ENCODE data around the gene ARL4A. TPM values are rescaled to one million over a fixed set of nuclear protein-coding genes. Genes with fewer than 3 reads are reported as not detected.

Gene ARL4A
- total and polyA plus RNA-seq, 2 of the 13 experiments (the other 11 are each of a cell fraction or from before 2014, with no cell fraction given) = 10.8 to 25.6 TPM

DNA sequence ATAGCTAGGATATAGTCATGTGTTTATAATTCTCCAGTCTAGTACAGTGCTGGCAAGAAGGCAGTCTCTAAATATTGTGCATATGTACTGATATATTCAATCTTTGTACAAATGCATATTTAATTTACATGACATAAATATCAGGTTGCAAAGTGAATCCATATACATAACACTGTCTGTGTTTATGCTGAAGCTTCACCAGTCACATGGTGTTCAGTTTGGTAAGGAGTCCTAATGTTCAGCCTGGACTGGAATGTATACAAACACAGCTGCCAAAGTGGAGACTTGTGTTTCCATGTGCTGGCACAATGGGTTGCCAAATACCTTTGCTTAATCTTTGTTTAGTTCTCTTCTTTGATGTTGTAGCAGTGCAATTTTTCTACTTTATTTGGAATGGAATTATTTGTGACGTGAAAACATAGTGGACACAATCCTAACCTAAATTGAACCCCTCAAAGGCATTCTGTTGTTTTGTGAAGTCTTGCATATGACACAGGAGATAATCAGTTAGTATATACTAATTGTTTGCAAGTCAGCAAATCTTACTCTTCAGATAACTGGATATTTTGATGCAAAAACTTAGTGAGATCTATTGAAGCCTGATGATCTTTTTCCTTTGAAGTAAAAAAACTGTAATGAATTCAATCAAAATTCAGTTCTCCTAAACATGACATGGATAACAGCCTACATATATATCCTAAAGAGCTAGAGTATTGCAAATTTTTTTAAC is 17.3 kb upstream of the ARL4A start (continued):
- TF ChIP-seq IKZF1 (IDR thresholded peaks at IDR 0.05) (no peak), RFX1 (IDR thresholded peaks at IDR 0.05) (no peak), SAP130 (CRISPR knock-in tag; IDR thresholded peaks at IDR 0.05; ENCODE audit: low read depth) (peak; percentile 62), ZKSCAN5 (CRISPR knock-in tag; IDR thresholded peaks at IDR 0.05) (no peak), WIZ (CRISPR knock-in tag; IDR thresholded peaks at IDR 0.05) (no peak), NFKBIZ (CRISPR knock-in tag; IDR thresholded peaks at IDR 0.05) (no peak), ARNTL (CRISPR knock-in tag; IDR thresholded peaks at IDR 0.05) (no peak), NFRKB (IDR thresholded peaks at IDR 0.05) (no peak), NCOA2 (CRISPR knock-in tag; IDR thresholded peaks at IDR 0.05) (peak; percentile 86), CHD2 (IDR thresholded peaks at IDR 0.05; ENCODE audit: low read depth, low read length) (no peak), ONECUT2 (CRISPR knock-in tag; IDR thresholded peaks at IDR 0.05) (no peak), ZNF354B (CRISPR knock-in tag; IDR thresholded peaks at IDR 0.05) (no peak), LCORL (IDR thresholded peaks at IDR 0.05) (no peak), LCORL (CRISPR knock-in tag; IDR thresholded peaks at IDR 0.05) (no peak), SUZ12 (IDR thresholded peaks at IDR 0.05; ENCODE audit: low read depth, low read length) (no peak), MED13 (CRISPR knock-in tag; IDR thresholded peaks at IDR 0.05) (no peak), FOXJ3 (CRISPR knock-in tag; IDR thresholded peaks at IDR 0.05; ENCODE audit: borderline replicate concordance) (peak; percentile 66; the same call in 1 of the 2 replicates), NFKB2 (CRISPR knock-in tag; IDR thresholded peaks at IDR 0.05; ENCODE audit: borderline replicate concordance) (no peak), ARHGAP35 (CRISPR knock-in tag; IDR thresholded peaks at IDR 0.05; ENCODE audit: borderline replicate concordance) (no peak), MBD4 (IDR thresholded peaks at IDR 0.05; ENCODE audit: borderline replicate concordance, low read length) (no peak)
- TF ChIP-seq, protein P1, sequence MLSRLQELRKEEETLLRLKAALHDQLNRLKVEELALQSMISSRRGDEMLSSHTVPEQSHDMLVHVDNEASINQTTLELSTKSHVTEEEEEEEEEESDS (CRISPR knock-in tag; IDR thresholded peaks at IDR 0.05; ENCODE audit: borderline replicate concordance) = no peak
- TF ChIP-seq, protein P2, sequence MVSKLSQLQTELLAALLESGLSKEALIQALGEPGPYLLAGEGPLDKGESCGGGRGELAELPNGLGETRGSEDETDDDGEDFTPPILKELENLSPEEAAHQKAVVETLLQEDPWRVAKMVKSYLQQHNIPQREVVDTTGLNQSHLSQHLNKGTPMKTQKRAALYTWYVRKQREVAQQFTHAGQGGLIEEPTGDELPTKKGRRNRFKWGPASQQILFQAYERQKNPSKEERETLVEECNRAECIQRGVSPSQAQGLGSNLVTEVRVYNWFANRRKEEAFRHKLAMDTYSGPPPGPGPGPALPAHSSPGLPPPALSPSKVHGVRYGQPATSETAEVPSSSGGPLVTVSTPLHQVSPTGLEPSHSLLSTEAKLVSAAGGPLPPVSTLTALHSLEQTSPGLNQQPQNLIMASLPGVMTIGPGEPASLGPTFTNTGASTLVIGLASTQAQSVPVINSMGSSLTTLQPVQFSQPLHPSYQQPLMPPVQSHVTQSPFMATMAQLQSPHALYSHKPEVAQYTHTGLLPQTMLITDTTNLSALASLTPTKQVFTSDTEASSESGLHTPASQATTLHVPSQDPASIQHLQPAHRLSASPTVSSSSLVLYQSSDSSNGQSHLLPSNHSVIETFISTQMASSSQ (IDR thresholded peaks at IDR 0.05; ENCODE audit: low read depth) = 0 out of 2 replicates have a peak, but pooled peaks have one; percentile 19
- TF ChIP-seq, protein P2 (CRISPR knock-in tag; IDR thresholded peaks at IDR 0.05; ENCODE audit: borderline replicate concordance) = peak; percentile 28; the same call in 1 of the 2 replicates
- TF ChIP-seq, protein P3, sequence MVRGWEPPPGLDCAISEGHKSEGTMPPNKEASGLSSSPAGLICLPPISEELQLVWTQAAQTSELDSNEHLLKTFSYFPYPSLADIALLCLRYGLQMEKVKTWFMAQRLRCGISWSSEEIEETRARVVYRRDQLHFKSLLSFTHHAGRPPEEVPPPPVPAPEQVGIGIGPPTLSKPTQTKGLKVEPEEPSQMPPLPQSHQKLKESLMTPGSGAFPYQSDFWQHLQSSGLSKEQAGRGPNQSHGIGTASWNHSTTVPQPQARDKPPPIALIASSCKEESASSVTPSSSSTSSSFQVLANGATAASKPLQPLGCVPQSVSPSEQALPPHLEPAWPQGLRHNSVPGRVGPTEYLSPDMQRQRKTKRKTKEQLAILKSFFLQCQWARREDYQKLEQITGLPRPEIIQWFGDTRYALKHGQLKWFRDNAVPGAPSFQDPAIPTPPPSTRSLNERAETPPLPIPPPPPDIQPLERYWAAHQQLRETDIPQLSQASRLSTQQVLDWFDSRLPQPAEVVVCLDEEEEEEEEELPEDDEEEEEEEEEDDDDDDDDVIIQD (CRISPR knock-in tag; IDR thresholded peaks at IDR 0.05; ENCODE audit: low read depth) = peak; percentile 52; the same call in 1 of the 2 replicates
- TF ChIP-seq, protein P4, sequence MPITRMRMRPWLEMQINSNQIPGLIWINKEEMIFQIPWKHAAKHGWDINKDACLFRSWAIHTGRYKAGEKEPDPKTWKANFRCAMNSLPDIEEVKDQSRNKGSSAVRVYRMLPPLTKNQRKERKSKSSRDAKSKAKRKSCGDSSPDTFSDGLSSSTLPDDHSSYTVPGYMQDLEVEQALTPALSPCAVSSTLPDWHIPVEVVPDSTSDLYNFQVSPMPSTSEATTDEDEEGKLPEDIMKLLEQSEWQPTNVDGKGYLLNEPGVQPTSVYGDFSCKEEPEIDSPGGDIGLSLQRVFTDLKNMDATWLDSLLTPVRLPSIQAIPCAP (CRISPR knock-in tag; IDR thresholded peaks at IDR 0.05; ENCODE audit: low read depth) = no peak

All from HepG2 (cell line).